ENCODE results near the gene PEF1.

Gene PEF1, protein sequence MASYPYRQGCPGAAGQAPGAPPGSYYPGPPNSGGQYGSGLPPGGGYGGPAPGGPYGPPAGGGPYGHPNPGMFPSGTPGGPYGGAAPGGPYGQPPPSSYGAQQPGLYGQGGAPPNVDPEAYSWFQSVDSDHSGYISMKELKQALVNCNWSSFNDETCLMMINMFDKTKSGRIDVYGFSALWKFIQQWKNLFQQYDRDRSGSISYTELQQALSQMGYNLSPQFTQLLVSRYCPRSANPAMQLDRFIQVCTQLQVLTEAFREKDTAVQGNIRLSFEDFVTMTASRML

DNA sequence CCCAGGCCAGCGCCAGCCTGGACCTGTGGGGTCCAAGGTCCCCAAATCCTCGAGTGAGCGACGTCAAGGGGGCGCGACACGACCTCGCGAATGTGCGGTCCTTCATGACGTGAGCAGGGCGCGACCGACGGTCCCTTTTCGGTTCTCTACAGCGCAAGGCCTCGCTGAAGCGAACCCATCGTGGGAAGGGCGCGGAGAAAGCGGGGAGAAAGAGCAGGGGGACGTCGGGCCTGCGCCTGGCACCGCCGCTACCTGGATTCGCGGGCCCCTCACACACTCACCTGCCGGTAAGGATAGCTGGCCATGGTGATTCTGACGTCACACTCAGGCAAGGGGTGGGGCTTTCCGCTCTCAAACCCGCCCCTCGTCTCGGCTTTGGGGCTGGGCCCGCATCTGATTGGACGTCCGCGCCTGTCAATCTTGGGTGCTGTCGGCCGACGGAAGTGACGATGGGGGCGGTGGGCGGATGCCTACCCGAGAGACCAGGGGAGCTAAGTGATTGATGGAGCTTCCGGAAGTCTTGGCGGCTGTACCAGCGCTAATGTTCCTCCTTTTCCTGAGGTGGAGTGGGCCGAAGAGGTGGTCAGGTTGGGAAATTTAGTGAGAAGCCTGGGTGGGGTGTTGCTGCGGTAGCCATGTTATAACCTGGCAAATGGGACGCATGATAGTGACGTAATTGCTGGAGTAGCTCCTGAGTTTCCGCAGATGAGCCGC is at the start of gene PEF1:
PEF1 (minus strand) TSS at position 317 of the 714 bp plus-strand sequence; CDS start at position 305, 12 bp downstream.
- DNase-seq (ENCODE audit: extremely low spot score, insufficient read length, low read depth) (peak; percentile 99), FAIRE-seq (peak; percentile 99)

DNA sequence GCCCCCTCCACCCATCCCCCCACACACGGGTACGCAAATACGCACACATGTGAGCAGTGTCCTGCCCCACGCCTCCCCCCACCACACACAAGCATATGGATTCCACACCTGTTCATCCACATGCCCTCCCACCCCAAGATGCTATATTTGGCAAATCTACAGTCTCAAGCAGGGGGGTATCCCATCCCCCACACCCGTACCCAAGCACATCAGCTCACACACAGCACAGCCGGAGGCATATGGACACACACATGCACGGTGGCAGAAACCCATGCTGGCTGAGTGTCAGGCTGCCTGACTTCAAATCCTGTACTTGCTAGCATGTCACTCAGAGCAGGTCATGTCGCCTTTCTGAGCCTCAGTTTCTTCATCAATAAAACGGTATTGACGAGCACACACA is 48.6 kb upstream of the PEF1 start:
- DNase-seq (ENCODE audit: extremely low spot score, insufficient read length, low read depth) (no peak), FAIRE-seq (no peak)

DNA sequence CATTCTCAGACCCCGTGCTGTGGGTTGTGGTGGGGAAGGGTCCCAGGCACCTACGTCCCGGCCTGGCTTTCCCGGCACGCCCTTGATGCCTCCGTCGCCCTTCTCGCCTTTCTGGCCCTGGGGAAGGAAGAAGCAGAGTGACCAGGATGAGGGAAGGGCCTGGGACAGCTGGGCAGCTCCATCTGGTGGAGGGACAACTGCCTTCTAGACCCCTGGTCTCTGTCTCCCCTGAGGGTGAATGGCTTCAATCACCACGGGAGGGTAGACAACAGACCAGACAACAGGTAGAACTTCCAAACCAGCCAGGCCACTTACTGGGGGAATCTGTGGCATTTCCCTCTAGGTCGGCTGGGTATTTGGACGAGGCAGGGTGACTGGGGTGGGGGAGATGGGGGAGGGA is 47.3 kb upstream of the PEF1 start:
- no peak for FAIRE-seq
- DNase-seq (ENCODE audit: extremely low spot score, insufficient read length, low read depth): no peak

DNA sequence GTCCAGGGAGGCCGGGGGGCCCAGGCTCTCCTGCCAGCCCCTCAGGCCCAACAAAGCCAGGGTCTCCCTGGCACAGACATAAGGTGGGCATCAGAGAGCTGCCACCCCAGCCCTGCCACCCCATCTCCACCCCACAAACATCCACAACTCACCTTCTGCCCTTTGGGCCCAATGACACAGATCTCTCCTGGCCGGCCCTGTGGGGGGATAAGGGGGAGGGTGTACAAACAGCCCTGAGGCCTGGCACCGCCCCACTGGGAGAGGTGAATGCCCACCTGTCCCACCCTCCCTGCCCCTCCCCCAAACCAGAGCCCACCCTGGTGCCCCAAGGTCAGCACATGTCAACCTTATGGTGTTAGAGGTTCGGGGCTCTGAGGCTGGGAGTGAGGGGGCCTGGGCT is 46.8 kb upstream of the PEF1 start:
- FAIRE-seq (no peak), DNase-seq (ENCODE audit: extremely low spot score, insufficient read length, low read depth) (no peak)

DNA sequence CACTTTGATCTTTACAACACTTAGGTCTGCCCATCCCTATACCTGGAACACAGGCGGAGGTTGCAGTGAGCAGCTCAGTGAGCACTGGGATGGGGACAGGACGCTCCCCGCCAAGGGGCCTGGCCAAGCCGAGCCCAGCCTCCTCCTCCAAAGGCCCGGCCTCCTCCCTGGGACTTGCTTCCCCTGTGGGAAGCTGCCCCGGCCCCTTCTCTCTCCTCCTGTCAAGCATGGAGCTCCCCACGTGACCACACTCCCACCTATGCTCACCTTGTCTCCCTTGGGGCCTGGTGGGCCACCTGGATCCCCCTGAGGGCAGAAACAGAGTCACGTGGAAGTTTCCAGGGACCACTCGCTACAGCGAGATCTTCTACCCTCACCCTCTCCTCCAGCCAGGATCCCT is 46.2 kb upstream of the PEF1 start:
- FAIRE-seq (no peak), DNase-seq (ENCODE audit: extremely low spot score, insufficient read length, low read depth) (no peak)

DNA sequence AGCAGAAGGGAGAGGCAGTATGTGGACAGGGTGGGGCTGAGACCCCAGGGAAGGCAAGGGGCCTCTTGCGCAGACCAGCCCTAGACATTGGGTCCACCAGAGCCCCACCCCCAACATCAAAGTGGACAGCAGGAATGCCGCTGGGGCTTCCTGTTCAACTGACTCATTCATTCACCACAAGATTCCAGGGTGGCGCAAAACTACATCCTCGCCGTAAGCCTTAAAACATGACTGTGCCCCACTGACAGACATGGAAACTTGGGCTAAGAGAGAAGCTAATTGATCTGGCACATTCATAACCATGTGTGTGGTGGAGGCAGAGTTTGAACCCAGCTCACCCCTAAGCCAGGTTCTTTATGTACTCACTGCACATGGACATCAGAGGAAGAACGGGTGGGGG is 45.2 kb upstream of the PEF1 start:
- no peak for FAIRE-seq
- DNase-seq (ENCODE audit: extremely low spot score, insufficient read length, low read depth): no peak

DNA sequence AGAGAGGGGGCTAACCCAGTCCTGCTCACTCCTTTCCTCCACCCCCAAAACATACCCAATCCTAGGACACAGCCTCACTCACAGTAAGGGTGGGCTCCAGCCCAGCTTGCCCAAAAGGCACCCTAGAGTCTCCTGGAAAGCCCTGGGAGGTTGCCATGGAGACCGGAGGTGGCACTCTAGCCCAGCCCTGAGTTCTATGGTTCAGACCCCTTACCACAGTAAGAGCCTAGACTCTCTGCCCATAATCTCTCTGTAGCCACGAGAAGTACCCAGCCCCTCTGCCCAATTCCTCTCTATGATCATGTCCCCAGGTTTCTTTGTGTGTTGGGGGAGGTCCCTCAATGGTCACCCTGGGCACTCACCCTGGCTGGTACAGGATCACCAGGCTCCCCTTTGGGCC is 44.7 kb upstream of the PEF1 start:
- DNase-seq (ENCODE audit: extremely low spot score, insufficient read length, low read depth) (no peak), FAIRE-seq (no peak)

DNA sequence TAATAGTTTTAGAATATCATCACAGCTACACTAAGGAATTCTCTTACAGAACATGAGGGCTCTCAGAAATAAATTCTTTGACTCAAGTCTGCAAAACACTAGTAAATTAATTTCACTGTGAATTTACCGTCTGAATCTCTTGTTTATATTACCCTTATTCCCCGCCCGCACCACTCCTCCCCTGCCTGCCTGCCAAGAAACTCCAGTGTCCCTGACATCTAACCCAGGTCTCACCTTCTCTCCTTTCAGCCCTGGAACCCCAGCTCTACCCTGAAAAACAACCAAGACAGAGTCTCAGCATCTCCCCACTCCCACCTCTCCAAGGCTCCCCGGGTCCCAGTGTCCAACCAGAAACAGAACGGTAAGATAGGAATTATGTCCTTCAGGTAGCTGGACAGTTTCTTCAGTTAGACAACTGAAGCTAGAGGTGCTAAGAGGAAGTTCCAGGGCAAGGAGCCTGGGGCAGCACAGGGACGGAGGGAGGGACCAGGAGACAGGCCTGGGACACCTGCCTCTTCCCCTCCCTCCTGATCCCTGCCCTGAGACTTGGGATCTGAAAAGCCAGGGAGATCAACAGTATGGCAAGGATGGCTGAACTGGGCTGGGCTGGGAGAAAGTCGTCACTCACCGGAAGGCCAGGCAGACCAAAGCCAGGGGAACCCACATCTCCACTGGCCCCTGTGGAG is 43.7 kb upstream of the PEF1 start:
- no peak for DNase-seq (ENCODE audit: extremely low spot score, insufficient read length, low read depth)
- no peak for FAIRE-seq

DNA sequence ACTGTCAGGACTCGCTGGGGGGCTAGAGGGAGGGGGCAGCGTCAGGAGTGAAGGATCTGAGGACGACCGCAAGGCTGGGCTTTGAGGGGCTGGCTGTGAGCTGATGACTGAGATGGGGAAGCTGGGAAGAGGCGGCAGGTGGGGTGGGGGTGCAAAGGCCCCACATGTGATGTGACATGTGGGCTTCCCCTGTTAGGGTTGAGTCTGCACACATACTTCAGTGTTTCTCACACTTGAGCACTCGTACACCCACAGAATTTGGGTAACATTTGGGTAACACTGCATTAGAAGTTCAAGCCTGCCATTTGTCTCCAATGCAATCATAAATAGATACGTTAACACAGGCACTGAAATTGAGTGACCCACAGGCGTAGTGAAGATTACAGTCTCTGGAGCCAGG is 42.9 kb upstream of the PEF1 start:
- DNase-seq (ENCODE audit: extremely low spot score, insufficient read length, low read depth): no peak
- FAIRE-seq: no peak

DNA sequence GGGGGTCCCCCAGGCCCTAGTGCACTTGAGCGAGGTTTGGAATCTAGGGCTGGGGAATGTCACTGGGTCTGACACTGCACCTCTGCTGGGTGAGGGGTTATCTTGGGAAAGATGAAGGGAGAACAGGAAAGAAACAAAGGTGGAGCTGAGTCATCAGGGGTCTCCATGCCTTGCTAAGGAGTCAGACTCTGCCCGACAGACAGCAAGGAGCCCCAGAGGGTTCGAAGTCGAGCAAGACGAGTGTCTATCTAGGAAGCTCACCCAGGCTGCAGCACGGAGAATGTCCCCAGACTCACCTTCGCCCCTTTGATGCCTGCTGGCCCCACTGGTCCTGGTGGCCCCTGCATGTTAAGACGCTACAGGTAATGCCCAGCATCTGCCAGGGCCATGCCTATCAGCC is 41.1 kb upstream of the PEF1 start:
- DNase-seq (ENCODE audit: extremely low spot score, insufficient read length, low read depth): no peak
- FAIRE-seq: no peak

DNA sequence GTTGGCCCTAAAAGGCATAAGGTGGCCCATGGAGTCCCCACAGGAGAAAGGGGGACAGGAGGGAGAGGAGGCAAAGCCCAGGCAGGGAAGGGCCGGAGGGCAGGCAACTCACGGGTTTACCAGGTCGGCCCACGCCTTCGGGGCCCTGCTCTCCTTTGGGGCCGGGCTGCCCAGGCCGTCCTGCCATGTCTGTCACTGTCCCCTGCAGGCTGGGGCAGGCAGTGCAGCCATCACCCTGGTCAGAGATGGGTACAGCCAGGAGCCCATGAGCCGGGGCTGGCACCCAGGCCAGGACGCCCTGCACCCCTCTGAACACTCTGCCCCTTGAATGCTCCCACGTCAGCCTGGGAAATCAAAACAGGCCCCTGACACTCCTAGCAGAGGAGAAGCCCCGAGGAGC is 39.3 kb upstream of the PEF1 start:
- FAIRE-seq: no peak
- no peak for DNase-seq (ENCODE audit: extremely low spot score, insufficient read length, low read depth)

DNA sequence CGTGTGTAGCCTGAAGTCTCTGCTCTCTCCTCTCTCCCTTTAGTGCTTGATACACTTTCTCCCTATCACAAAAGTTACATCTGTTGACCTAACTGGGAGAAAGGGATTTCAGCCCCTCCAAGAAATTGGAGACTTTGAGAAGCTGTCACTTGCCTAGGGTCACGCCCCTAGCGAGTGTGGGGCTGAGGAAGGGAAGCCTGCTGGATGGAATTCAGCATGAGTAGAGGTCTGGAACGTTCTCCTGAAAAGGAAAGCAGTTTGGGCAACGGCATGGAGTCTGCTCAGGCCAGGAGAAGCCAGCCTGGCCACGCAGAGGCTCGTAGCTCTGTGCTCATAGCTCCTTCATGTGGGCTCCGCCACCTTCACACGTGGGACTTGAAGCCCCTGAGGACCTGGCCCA is 36.7 kb upstream of the PEF1 start:
- no peak for DNase-seq (ENCODE audit: extremely low spot score, insufficient read length, low read depth)
- FAIRE-seq: no peak

DNA sequence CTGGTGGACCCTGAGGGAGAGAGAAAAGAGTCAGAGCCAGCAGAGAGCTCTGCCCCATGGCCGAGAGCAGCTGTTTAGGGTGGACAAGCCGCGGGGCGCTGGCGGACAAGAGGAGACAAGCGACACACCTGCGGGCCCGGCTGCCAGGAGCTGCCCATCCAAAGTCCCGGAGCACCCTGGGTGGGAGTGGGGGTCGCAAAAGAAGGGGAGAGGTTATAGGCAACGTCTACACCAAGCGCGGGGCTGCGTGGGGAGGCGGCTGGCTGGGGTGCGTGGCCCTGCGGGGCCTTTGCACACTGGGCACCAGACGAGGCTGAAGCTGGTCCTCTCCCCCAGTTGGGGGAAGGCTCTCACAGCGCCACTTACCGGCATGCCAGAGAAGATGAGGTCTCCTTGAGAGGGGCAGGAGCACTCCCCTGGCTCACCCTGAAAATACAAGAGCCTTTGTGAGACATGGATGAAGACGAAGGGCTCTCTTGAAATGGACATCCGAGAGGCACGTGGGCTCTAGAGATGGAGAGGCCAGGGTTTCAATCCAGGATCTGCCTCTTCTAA is 35.1 kb upstream of the PEF1 start:
- DNase-seq (ENCODE audit: extremely low spot score, insufficient read length, low read depth) (no peak), FAIRE-seq (no peak)

DNA sequence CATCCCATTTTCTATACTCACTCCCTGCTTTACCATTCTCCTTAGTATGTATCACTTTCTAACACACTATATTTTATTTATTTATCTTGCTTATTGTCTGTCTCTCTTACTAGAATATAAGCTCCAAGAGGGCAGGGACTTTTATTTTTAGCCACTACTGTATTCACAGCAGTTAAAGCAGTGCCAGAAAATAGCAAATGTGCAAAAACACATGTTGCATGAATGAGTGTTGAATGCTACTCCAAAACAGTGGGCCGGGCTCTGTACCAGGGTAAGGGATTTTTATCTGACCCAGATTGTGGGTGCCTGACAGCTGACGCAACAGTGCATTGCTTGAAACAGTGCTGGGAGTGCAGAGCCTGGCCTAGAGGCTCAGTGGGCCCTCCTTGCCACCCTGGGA is 34.4 kb upstream of the PEF1 start:
- no peak for DNase-seq (ENCODE audit: extremely low spot score, insufficient read length, low read depth)
- FAIRE-seq: no peak

DNA sequence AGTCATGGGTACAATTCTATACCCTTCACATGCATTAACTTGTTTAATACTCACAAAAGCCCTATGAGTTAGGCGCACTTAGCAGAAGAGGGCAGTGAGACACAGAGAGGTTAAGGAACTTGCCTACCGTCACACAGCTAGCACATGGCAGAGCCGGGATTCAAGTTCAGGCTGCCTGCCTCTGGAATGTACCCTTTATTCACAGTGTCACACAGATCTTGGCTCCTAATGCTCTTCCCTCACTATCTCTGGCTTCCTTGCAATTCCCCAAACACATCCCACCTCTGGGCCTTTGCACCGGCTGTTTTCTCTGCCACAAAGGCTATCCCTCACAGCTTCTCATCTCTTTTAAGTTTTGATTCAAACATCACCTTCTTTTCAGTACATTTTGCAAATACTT is 34.0 kb upstream of the PEF1 start:
- FAIRE-seq (no peak), DNase-seq (ENCODE audit: extremely low spot score, insufficient read length, low read depth) (no peak)

DNA sequence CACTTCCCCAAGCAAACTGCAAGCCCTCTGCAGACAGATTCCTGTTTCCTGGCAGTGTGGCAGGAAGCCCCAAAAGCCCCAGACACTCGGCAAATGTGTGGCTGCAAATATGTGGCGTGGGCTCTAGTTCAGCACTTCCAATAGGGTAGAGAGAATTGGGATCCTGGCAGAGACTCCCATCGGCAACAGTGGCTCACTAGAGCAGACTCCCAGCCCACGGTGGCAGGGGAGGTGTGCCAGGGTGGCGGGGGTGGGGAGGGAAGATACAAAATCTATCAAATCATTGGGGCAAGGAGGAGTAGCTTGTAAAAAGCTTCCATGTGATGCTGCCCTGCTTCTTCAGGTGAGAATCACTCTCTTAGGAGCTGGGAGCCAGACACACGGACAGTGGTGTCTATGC is 33.3 kb upstream of the PEF1 start:
- no peak for FAIRE-seq
- no peak for DNase-seq (ENCODE audit: extremely low spot score, insufficient read length, low read depth)

DNA sequence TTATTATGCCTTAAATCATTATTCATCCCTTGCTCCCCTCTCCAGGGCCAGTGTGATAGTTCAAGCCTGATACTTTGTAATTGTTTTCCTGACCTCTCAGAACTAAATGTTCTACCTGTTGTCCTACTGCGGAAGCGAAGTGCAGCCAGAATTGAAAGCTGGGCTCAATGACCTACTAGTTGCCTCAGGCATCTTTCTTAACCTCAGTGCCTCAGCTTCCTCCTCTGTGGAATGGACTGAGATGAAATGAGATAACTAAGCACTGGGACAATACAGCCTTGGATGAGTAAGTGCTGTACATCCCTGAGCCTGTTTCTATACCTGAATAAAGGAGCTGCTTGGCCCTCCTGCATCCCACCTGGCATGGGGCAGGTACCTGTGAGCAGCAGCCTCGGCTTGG is 32.7 kb upstream of the PEF1 start:
- FAIRE-seq: no peak

DNA sequence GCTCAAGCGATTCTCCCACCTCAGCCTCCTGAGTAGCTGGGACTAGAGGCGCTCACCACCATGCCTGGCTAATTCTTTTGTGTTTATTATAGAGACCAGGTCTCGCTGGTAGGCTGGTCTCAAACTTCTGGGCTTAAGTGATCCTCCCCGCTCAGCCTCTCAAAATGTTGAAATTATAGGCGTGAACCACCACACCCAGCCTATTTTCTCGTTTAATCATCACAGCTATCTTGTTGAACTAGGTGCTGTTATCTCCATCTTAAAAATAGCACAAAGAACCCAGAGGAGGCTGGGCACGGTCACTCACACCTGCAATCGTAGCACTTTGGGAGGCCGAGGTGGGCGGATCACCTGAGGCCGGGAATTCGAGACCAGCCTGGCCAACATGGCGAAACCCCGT is 31.1 kb upstream of the PEF1 start:
- FAIRE-seq (no peak), DNase-seq (ENCODE audit: extremely low spot score, insufficient read length, low read depth) (no peak)

More for the DNA sequence above, 32.7 kb upstream of the PEF1 start:
- DNase-seq (ENCODE audit: extremely low spot score, insufficient read length, low read depth): no peak

DNA sequence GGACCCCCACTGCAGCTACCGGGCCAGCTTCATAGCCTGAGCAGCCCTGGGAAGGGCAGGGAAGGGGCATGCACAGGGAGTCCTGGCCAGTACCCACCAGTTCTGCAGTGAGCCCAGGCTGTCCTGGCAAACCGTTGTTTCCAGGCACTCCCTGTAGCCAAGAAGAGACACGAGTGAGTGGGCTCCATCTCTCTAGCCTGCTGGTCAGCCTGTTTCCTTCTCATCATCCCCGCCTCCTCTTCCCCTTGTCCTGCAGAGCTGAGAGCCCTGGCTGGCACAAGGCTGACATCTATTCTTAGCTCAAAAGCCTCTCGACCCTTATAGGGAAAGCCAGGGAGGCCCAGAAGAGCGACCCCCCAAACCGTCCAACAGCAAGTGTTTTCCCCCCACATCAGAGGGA is 30.5 kb upstream of the PEF1 start:
- DNase-seq (ENCODE audit: extremely low spot score, insufficient read length, low read depth): no peak
- FAIRE-seq: no peak

DNA sequence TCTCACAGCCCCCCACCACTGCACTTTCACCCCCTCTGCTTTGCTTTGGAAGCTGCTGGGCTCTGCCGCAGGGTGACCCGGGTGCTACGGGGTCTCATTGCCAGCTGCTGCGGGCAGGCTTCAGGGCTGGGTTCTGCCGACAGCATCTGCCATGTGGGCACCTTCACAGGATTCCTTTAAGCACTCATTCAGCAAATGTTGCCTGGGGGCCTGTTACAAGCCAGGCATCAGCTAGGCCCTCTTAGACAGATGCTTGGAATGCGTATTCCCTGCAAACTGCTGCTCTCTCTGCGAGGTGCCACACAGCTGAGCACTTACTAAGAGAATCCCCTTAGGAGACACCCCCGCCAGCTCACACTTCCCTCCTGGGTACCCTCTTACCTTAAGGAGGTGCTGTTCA is 29.9 kb upstream of the PEF1 start:
- FAIRE-seq (no peak), DNase-seq (ENCODE audit: extremely low spot score, insufficient read length, low read depth) (no peak)

DNA sequence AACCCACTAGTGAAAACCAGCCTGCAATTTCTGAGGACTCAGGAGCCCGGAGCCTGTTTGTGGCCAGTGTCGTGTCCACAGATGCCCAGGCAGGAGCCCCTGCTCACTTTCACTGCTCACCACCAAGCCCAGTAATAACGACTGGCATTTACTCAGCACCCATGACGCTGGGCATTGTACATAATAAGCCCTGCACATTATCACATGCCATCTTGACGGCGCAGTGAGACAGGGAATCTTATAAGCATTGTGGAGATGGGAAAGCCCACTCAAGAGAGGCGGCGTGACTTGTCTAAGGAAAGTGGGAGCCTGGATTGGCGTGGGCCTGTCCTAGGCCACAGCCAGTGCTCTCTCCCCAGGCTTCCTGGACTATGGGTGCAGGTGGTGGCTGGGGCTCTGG is 28.8 kb upstream of the PEF1 start:
- FAIRE-seq (no peak), DNase-seq (ENCODE audit: extremely low spot score, insufficient read length, low read depth) (no peak)

All from GM18507 (cell line).